ENCODE measurements around the gene EFNA4. TPM values are rescaled to one million over a fixed set of nuclear protein-coding genes. Genes with fewer than 3 reads are reported as not detected.

Gene EFNA4, protein sequence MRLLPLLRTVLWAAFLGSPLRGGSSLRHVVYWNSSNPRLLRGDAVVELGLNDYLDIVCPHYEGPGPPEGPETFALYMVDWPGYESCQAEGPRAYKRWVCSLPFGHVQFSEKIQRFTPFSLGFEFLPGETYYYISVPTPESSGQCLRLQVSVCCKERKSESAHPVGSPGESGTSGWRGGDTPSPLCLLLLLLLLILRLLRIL
- total RNA-seq = 0.73 and 1.2 TPM in 2 replicates

DNA sequence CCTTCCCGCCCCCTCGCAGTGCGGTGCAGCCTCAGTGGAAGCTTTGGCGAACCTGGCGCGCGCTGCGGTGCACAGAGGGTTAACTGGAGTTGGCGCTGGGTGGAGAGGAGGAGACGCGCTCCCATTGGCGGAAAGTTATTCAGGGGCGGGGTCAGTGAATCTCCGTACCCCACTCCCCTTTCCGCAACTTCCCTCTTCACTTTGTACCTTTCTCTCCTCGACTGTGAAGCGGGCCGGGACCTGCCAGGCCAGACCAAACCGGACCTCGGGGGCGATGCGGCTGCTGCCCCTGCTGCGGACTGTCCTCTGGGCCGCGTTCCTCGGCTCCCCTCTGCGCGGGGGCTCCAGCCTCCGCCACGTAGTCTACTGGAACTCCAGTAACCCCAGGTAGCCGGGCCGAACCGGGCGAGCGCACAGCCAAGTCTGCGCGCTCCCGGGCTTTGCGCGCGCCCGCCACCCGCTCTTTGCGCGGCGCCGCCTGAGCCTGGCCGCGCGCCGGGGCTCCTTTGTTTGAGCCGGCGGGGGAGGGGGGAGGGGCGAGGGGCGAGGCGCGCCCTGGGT, at the start of gene EFNA4:
EFNA4 (plus strand) TSS at position 191 of the 561 bp plus-strand sequence; CDS start at position 275, 84 bp downstream.

DNA sequence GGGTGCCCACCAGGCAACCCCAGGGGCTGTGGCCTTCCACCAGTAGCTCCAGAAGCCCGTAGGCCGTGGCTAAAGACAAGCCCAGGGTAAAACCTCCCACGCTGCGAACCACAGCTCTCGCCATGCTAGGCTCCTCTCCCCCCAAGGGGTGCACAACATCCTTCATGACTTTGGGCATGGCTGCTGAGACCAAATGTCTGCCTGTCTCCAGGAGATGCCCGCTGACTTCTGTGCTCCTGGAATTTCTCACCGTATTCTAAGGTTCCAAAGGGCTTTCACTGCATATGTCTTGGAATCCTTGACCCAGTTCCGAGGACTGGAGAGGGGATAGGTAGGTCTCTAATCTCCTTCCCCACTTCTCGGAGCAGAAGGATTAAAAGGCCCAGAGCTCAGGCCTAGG, 30.0 kb upstream of the EFNA4 start, which contains the start of the genes DCST1 and DCST2:
DCST1 (plus strand) TSS at position 301 of the 400 bp plus-strand sequence. CDS start 213 bp downstream, outside the sequence.
DCST2 (minus strand) TSS at position 258 of the 400 bp plus-strand sequence; CDS start at position 178, 80 bp downstream.

DNA sequence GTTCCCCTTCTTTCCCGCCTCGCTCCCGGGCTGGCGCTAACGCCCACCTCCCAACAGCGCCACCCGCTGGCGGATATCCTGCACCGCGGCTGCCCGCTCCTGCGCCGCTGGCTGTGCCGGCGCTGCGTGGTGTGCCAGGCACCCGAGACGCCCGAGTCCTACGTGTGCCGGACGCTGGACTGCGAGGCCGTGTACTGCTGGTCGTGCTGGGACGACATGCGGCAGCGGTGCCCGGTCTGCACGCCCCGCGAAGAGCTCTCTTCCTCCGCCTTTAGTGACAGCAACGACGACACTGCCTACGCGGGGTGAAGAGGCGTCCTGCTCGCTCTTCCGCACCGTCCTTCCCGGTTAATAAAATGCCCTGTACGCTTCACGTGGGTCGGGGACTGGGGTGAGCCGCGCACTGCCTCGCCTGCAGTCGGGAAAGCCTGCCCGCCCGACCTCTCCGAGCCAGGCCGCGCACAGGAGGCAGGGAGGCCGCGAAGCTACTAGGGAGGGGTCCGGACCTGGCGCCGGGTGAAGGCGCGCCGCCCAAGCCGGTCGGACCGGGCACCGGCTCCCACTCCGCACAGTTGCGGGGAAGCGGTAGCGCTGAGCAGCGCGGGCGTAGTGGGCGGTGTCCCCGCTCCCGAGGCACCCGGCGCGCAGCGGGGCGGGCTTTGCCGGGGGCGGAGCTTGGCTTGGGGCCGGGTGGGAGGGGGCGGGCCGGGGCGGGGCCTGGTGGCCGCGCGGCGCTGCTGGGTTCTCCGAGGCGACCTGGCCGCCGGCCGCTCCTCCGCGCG, 12.8 kb upstream of the EFNA4 start, which contains the start of gene ADAM15:
ADAM15 (plus strand) TSS at position 757 of the 782 bp plus-strand sequence. CDS start 71 bp downstream, outside the sequence.

DNA sequence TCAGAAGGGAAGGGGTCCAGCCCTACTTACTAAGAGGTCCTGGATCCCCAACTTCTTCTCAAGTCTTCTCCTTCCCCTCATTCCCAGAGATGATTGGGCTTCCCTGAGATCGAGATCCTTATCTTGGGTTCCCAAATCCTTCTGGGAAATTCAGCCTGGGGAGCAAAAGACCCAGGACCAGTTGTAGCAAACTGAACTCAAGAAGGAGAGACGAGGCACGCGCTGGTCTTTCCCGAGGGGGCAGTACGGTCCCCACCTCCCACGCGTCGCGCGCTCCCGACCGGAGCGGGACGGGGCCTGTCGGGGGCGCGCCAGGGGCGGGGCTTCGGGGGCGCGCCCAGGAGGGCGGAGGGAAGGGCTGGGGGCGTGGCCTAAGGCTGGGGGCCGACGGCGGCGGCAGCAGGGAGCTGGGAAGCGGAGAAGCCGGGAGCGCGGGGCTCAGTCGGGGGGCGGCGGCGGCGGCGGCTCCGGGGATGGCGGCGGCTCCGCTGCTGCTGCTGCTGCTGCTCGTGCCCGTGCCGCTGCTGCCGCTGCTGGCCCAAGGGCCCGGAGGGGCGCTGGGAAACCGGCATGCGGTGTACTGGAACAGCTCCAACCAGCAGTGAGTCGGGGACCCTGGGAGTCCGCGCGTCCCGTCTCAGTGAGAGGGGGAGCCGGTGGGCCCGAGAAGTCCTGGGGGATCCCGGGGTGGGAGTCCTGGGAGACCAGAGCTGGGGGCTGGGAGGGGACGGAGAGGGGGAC, 15.1 kb downstream of the EFNA4 start, which contains the start of gene EFNA3:
EFNA3 (plus strand) TSS at position 369 of the 741 bp plus-strand sequence; CDS start at position 474, 105 bp downstream.

Other genes starting within 250 kb of the EFNA4 start
- under 0.01 TPM in 1 of 2 replicates, not detected in the other for gene KCNN3, start 193.5 kb upstream of the EFNA4 start, total RNA-seq
- 6.8 and 8.1 TPM in 2 replicates for gene PMVK, start 127.0 kb upstream of the EFNA4 start, total RNA-seq
- gene PBXIP1, start 107.6 kb upstream of the EFNA4 start, total RNA-seq = 17.3 and 18.8 TPM in 2 replicates
- gene PYGO2, start 102.0 kb upstream of the EFNA4 start, total RNA-seq = 12.5 and 14.7 TPM in 2 replicates
- 177 and 280 TPM in 2 replicates for gene SHC1, start 93.0 kb upstream of the EFNA4 start, total RNA-seq
- gene CKS1B, start 89.1 kb upstream of the EFNA4 start, total RNA-seq = 72.5 and 86.0 TPM in 2 replicates
- 21.3 and 26.4 TPM in 2 replicates for gene FLAD1, start 80.4 kb upstream of the EFNA4 start, total RNA-seq
- not detected in 2 replicates for gene LENEP, start 70.2 kb upstream of the EFNA4 start, total RNA-seq
- 11.4 and 14.5 TPM in 2 replicates for gene ZBTB7B, start 60.9 kb upstream of the EFNA4 start, total RNA-seq
- not detected in 2 replicates for gene DCST2, start 30.0 kb upstream of the EFNA4 start, total RNA-seq
- gene DCST1, start 29.9 kb upstream of the EFNA4 start, total RNA-seq = not detected in 2 replicates
- 99.2 and 126 TPM in 2 replicates for gene ADAM15, start 12.4 kb upstream of the EFNA4 start, total RNA-seq
- 0.39 and 0.73 TPM in 2 replicates for gene EFNA3, start 15.1 kb downstream of the EFNA4 start, total RNA-seq
- gene EFNA1, start 64.1 kb downstream of the EFNA4 start, total RNA-seq = 0.37 TPM in 1 of 2 replicates, not detected in the other
- 26.8 and 30.1 TPM in 2 replicates for gene SLC50A1, start 72.1 kb downstream of the EFNA4 start, total RNA-seq
- 23.5 and 54.4 TPM in 2 replicates for gene DPM3, start 76.8 kb downstream of the EFNA4 start, total RNA-seq
- gene KRTCAP2, start 109.6 kb downstream of the EFNA4 start, total RNA-seq = 83.9 and 140 TPM in 2 replicates
- gene TRIM46, start 110.1 kb downstream of the EFNA4 start, total RNA-seq = 2.9 and 3.3 TPM in 2 replicates
- 9.2 and 14.7 TPM in 2 replicates for gene THBS3, start 144.2 kb downstream of the EFNA4 start, total RNA-seq
- gene MTX1, start 145.0 kb downstream of the EFNA4 start, total RNA-seq = 40.7 and 50.7 TPM in 2 replicates
- gene ENTREP3, start 191.7 kb downstream of the EFNA4 start, total RNA-seq = 9.2 and 10.0 TPM in 2 replicates
- 26.1 and 27.6 TPM in 2 replicates for gene SCAMP3, start 198.6 kb downstream of the EFNA4 start, total RNA-seq
- 20.6 and 34.2 TPM in 2 replicates for gene CLK2, start 209.8 kb downstream of the EFNA4 start, total RNA-seq
- gene HCN3, start 213.7 kb downstream of the EFNA4 start, total RNA-seq = 0.37 and 0.78 TPM in 2 replicates
- under 0.01 TPM in 1 of 2 replicates, not detected in the other for gene PKLR, start 237.7 kb downstream of the EFNA4 start, total RNA-seq
- gene FDPS, start 245.1 kb downstream of the EFNA4 start, total RNA-seq = 354 and 434 TPM in 2 replicates

Data from subcutaneous preadipocyte (primary cell).